Kidney tubule cell (primary cell): ENCODE results near the gene RABGAP1.
"Not testable (repeated sequence)": the region's sequence is repeated elsewhere in the genome, so short reads cannot be mapped to it uniquely, and the experiment has no call there.

Experiments
- DNase-seq: peaks from one replicate; pipeline ENCODE4 v3.0.0-alpha.2; 2018; ENCODE audit warnings: low spot score

RABGAP1 gene

DNA sequence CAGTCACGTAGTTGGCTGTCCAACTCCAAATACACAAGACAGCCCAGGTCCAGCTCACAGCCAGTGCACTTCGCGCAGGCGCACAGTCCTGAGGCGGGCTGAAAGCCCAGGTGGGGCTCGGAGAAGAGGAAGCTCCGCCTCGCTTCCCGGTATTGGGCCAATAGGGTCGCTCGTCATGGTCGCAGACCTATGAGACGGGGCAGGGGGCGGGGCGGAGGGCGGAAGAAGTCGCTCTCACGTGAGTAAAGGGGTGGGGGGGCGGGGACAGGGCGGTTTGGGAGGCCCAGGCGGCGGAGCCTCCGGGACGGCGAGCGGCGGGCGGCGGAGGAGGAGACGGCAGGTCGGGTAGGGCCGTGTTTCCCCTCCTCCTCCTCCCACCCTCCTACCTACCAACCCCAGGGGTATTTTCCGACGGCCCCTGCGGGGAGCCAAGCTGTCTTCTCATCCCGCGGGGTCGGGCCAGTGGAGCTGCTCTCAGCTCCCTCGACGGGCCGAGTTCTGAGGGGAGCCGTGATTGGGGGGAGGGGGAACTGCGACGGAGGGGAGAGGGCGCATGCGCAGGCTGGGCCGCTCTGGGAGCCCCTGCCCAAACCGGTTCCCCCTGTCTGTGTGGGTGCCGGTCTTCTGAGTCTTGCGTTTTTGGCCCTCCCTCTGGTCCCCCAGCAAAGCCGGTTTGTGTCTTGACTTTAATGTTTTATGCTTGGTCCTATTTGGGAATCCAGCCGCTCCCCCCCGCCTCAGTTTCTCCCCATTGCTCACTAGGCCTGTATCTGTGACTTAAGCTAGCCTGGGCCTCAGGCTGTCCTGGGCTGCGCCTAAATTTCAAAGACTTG is at the start of gene RABGAP1:
TSS of gene RABGAP1 (plus strand) at position 272 of the 833 bp plus-strand sequence. CDS start 16,040 bp downstream, outside the sequence.
- peak; percentile 98 for DNase-seq

DNA sequence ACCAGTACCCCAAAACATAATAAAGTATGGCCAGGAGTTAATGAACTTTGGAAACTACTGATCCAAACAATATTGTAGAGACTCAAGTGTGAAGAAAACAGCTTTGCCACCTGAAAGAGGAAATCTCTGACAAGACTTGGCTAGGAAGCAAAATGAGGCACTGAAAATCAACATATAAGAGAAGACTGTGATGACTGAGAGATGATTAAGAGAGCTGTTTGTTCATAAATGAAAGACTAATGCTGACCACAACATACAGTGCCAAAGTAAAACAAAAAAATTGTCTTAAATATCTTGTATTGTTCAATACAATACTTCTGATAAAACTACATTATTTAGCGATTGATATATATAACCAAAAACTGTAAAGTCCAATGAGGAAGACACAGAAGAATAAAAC is 42.9 kb upstream of the RABGAP1 start:
- DNase-seq: peak; percentile 27

DNA sequence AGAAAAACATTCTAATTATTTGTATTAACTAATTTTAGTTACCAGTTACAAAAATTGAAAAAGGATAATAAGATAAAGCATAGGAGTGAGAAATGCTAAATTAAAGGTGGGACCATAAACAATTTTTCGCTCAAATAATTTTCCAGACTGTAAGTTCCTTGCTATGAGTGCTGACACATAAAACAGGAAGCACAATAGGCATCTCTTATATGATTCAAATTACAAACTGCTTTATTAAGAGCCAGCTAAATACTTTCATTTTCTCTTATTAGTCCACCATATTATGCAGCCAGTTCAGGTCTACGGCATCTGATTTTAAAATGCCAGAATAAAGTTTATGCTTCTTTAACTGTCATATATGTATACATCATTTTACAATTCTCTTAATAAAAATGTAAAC is 40.0 kb upstream of the RABGAP1 start:
- peak; percentile 30 for DNase-seq

DNA sequence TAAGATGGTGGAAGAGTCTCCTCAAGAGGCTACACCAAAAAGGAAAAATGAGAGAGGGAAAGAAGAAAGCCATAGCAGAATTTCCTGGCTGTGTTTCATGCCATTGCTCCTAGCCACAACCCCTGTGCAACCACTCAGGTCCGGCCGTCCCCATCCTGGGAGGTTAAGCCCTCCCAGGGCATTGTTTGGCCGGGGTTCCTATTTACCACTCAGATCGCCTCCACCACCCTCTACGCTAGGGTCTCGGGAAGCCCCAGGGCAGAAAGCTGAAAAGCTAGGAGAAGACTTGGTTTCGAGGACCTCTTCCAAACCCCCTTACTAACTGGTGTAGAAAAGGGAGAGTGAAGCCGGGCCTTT is 36.4 kb upstream of the RABGAP1 start:
- DNase-seq: peak; percentile 60

DNA sequence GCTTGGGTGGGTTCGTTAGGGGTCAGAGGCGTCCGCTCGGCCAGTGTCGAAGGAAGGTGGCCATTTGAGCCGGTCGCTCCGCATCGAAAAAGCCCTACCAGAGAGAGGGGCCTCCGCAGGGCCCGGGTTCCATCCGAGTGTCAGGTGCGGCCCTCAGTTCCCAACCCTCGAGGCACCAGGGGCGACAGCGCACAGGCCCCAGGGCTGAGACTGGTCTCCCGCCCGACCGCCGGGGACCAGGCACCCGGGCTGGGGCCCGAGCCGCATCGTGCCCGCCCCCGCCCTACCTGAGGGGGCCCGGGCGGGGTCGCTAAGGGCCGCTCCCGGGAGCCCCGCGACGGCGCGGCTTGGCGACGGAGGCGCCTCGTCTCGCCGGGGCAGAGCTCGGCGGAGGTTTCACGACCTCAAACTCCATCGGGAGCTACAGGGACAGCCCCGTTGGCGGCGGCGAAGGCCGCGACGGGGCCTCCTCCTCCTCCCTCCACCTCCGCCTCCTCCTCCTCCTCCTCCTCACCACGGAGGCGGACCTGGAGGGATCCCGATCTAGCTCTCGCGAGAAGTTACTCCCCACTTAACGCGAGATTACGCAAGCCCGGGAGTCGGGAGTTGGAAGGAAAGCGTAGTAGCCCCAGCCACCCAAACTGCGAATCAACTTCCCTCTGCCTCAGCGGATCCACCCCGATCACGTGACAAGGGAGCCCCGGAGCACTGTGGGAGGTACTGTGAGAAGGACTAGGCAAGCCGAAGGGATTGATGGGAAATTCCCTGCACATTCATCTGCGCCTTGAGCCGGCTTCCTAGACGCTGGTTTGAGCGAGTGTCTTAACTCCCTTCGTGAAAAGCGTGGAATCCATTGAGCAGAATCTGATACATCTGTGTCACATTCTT is 35.8 kb upstream of the RABGAP1 start, which contains the start of gene RC3H2:
TSS of gene RC3H2 (minus strand) at position 537 of the 888 bp plus-strand sequence. CDS start 7,850 bp downstream, outside the sequence.
- DNase-seq: peak; percentile 100

DNA sequence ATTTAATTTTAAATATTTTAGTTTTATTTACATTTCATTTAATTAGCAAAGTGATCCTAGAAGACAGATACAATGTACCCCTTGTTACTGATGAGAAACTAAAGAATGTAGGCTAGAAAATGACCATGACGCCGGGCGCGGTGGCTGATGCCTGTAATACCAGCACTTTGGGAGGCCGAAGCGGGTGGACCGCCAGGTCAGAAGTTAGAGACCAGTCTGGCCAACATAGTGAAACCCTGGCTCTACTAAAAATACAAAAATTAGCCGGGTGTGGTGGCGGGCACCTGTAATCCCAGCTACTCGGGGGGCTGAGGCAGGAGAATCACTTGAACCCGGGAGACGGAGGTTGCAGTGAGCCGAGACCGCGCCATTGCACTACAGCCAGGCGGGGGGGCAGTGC is 34.7 kb upstream of the RABGAP1 start:
- not testable (repeated sequence) for DNase-seq

DNA sequence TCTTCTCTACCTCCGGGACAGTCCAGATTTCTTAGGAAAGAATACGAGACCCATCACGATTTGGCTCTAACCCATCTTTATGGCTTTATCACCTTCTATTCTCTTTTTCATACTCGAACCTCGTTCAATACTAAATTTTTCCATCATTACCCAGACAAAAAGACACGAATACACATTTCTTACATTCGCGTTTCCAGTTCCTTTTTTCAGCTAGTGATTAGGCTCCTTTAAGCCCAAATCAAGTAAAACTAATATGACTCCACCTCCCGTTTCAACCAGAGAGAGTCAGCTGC is 28.2 kb upstream of the RABGAP1 start:
- no peak for DNase-seq

DNA sequence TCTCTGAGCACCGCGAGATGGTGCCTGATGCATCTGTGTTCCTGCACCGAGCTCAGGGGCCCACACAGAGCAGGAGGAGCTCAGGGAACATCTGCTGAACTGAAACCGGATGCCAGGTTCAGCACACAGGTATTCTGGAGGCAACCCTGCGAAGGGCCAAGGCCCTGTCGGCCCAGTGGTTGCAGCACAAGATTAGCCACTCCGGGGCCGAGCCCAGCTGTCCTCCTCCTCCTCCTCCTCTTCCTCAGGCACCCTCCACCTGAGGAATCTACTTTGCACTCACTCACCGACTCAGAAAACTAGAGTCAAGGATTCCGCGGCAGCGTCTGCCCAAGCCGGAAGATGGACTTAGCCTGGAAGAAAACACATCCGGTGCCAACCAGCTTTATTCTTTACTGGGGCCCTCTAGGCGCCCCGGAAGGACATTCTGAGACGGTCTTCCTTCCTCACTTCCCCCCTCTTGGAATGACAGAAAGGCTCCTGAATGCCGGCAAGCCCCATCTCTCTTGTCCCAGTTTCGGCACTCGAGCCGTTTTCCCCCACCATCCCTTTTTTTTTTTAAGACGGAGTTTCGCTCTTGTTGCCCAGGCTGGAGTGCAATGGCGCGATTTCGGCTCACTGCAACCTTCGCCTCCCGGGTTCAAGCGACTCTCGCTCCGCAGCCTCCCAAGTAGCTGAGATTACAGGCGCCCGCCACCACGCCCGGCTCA is 27.7 kb upstream of the RABGAP1 start, which contains the start of gene ZBTB6:
TSS of gene ZBTB6 (minus strand) at position 360 of the 710 bp plus-strand sequence. CDS start 1,251 bp downstream, outside the sequence.
- DNase-seq: peak; percentile 90

DNA sequence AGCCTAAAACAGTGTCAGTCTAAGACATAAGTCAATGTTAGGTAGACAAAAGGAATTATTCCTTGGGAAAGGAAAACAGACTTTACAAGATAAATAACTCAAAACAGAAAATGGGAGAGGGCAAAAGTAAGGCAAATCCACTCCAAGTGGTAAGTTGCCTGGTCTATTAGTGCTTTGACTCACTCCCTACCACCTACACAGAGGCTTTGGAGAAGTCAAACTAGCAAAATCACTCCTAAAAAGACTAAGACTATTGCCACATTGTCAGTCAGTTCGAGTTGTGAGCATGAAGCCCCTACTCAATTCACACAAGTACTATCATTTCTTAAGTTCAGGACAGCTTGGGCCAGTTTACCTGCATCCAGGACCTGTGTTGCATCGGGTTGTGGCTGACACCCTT is 22.5 kb upstream of the RABGAP1 start:
- no peak for DNase-seq

DNA sequence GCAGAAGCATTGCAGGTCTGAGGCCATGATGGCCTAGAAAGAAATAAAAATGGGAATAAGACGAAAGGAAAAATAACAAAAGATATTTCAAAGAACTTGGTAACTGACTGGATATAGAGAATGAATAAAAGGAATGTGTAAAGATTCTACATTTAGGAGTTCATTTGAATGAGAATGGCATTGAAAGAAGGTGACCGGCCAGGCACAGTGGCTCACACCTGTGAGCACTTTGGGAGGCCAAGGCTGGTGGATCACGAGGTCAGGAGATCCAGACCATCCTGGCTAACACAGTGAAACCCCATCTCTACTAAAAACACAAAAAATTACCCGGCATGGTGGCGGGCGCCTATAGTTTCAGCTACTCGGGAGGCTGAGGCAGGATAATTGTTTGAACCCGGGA is 18.1 kb upstream of the RABGAP1 start:
- no peak for DNase-seq

DNA sequence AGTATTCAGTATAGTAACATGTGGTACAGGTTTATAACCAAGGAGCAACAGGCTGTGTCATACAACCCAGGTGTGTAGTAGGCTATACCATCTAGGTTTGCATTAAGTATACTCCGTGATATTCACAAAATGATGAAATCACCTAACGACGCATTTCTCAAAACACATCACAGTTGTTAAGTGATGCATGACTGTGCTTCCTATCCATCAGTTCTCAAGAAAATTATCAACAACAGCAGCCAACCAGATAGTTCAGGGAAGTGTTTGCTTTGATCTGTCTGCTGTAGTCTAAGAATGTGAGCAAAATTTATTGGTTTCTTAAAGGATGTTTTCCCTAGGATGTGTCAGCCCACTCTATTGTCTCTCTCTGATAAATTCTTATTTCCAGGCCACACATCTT is 16.9 kb upstream of the RABGAP1 start:
- peak; percentile 23 for DNase-seq

DNA sequence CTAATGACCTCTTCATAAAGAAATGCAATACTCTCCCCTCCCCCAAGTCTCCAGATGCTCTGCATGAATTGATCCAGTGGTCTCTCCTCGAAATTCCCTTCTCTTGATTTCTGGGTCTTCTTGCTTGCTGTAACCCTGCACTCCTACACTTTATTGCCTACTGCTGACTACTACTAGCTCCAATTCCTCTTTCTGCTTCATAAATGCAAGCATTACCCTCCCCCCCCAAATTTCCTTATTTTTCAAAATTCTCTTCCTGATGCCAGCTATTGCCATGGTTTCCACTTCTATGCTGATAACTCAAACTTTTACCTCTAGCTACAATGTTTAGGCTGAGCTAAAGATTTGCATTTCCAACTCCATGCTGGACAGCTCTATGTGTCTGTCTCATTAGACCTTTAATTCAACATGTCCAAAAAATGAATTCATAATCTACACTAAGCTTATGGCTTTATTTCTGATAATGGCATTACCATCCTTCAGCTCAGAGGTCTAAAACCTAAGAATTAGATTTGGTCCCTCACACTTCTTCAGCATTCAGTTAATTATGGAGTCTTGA is 10.9 kb upstream of the RABGAP1 start:
- DNase-seq: no peak

DNA sequence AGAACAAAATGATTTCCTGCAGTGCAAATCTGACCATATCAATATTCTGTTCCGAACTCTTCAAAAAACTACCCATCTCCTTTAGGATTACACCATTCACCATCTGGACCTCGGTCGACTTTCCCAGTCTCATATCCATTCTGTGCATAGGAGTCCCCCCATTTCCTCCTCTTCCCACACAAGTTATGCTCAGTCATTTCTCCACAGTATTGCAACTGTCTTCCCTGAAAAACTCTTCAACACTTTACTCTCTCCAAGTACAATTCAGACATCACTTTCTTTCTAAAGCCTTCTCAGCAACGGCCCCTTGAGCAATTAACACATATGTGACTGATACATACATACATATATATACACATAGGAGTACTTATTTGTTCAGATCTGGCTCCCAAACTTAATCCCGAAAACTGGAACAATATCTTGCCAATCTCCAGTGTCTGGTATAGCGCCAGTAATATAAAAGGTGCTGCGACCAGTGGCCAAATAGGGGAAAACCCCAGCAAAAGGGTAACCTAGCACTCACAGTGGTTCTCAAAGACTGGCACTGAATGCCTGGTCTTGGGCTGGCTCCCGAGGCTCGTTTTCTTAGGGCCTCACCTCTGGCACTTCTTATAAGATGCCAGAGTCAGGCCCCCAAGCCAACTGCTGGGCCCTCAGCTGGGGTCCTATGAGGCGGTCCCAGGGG is 10.1 kb upstream of the RABGAP1 start:
- DNase-seq: no peak

DNA sequence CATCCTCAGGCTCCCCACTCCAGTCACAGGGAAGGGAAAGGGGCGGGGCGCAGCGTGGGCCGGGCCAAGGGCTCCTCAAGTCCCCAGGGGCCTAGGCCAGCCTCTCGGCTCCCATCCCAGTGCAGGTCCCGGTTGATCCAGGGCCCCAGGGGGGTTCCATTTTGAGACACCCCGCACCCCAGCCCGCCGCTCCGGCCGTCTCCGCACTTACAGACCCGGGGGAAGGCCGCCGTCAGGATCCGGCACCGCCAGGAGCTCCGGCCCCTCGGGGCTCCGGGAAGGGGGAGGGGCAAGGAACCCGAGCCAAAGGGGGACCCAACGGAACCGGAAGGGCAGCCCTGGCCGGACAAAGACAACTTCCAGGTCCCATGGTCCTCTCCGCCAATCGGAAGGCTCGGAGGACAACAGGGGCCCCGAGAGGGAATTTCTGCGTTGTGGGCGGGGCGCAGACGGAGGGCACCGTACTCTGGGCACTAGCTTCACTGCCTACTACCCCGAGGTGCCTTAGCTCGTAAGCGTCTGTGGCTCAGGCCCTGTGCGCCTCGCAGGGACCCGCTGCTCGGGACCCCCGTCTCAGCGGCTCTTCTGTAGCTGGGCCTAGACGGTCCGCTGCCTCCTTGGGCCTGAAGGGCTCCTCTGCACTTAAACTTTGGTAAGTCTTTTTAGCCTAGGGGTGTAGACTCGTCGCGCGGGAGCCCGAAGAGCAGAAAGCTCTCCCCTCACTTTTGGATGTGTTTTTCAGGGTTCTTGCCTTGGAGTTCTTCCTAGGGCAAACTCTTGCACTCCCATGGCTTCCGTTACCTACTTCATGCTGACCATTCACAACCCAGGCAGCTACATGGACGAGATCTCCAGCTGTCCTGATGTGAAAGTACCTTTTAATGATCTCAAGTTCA is 9.3 kb upstream of the RABGAP1 start, which contains the start of gene ZBTB26:
TSS of gene ZBTB26 (minus strand) at position 287 of the 896 bp plus-strand sequence. CDS start 11,578 bp downstream, outside the sequence.
- DNase-seq: peak; percentile 95

DNA sequence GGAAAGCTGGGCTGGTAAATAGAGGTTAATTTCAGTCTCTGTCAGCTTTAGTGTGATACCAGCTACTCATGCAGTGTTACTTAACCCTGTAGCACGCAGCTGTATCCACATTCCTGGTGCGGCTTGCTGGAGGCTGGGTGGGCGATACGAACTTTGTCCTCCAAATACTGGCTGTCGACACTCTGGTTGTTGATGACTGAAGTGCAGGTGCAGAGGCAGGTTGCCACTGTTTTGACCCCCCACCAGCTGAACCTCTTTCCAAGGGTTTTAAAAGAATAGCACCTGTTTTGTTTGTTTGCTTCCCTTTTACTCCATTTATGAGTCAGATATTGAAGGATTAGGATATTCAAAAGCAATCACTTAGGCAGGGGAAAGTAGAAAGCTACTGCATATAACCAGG is 4.4 kb upstream of the RABGAP1 start:
- DNase-seq: no peak

DNA sequence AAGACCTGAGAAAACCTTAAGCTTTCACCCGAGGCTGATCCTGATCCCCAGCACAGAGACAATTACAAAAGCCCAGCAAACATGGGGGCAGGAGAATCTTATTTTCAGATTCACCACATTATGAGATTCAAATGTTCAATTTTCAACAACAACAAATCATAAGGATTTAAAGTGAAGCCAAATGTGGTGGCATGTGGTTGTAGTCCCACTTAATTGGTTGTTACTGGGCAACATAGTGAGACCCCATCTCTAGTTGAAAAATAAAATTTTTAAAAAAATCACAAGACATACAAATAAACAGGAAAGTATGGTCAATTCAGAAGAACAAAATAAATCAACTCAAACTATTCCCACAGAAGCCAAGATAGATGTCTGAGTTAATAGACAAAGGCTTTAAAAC is 3.9 kb upstream of the RABGAP1 start:
- no peak for DNase-seq

DNA sequence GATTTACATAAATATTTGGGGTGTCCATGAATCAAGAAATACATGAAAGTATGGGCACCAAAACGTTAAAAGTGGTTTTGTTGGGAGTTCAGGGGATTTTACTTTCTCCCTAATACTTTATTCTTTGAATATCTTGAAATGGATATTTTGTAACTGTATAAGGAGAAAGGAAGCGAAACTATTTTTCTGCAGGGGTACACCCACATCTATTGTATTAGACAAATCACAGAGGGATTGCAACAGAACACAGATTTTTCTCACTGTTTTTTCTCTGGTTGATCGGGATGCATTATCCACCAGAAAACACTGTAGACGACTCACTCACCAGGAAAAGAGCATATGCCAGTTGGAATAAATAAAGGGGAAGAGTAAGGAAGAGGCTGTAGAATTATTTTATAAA is 1.2 kb upstream of the RABGAP1 start:
- no peak for DNase-seq

DNA sequence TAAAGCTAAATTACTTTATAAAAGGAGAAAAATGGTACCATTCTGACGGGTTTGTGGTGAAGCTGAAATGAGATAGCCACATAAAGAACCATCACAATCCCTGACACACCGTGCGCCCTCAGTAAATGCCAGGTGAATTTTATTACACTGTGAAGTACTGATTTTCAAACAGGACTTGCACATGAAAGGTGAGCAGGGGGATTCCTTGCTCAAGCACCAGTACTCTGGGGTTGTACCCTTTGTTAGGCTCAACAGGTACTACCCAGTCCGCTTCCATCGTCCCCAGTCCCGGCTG is 419 bp upstream of the RABGAP1 start:
- no peak for DNase-seq

DNA sequence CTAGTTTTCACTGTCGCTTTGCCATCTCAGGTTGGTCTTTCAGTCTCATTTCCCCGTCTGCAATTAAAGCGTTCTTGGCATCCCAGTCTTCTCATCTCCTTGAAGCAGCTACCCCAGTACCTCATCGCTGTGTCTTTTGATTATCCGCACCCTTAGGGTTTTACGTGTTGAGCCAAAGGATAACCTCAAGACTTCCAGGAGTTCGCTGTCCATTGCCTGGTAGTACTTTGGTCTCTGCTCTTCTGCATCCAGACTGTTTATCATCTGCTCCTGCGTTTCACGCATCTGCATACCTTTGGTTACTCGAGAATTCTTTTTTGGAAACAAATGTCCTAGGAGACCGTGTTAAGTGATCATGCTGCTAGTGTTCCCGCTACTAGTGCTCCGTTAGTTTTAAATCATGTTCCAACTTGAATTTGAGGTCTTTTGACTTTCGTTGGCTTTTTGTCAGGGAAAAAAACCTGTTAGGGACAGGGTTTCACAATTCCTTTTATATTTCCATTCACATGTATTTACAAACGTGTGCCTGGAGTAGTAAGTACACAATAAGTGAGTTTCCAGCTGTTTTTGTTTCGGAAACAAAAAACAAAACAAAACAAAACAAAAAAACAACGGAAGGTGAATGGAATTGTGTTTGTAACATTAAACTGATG is 888 bp downstream of the RABGAP1 start:
- peak; percentile 47 for DNase-seq
